Heart left ventricle (tissue), 16 donors: Measurements from ENCODE around the gene ABL1. TPM values are rescaled to one million over a fixed set of nuclear protein-coding genes. Genes with fewer than 3 reads are reported as not detected.
A peak's percentile ranks its signal among the peaks of the same experiment; 100 is the strongest.

Experiments used
- ATAC-seq, 4 donors: fragments of 200-7000 bp; cut with Tn5 transposase; one replicate each; pipeline ENCODE4 v1.9.1; 2020 to 2022; ENCODE audit warnings: moderate library complexity in 4 of 4, mild to moderate bottlenecking in 3 of 4, moderate number of reproducible peaks in 1 of 4
- DNase-seq, 5 donors: peaks; one replicate each; pipeline ENCODE4 v3.0.0-alpha.2; 2020
- H3K27ac ChIP-seq, 12 donors: fragments of 200-600 bp; sonication (generic) in 4 of 12; one replicate each; pipeline versions ENCODE4 v1.5.0 to v1.8.0; 2016 to 2022; ENCODE audit warnings: mild to moderate bottlenecking in 2 of 12
- H3K27me3 ChIP-seq, 9 donors: fragments of 200-600 bp; sonication (generic) in 2 of 9; one replicate each; pipeline versions ENCODE4 v1.5.1 to v1.8.0; 2016 to 2022; ENCODE audit warnings: mild to moderate bottlenecking in 3 of 9
- H3K36me3 ChIP-seq, 9 donors: fragments of 200-600 bp; sonication (generic) in 2 of 9; one replicate each; pipeline versions ENCODE4 v1.5.0 to v1.8.0; 2018 to 2022; ENCODE audit warnings: mild to moderate bottlenecking in 2 of 9
- H3K4me1 ChIP-seq, 12 donors: fragments of 200-600 bp; sonication (generic) in 4 of 12; one replicate each; pipeline versions ENCODE4 v1.5.0 to v1.8.0; 2016 to 2022; ENCODE audit warnings: mild to moderate bottlenecking in 3 of 12
- H3K4me3 ChIP-seq, 12 donors: fragments of 200-600 bp; sonication (generic) in 4 of 12; one replicate each; pipeline versions ENCODE4 v1.5.0 to v1.8.0; 2017 to 2022; ENCODE audit warnings: mild to moderate bottlenecking in 9 of 12, moderate library complexity in 4 of 12
- H3K9me3 ChIP-seq, 12 donors: fragments of 200-600 bp; sonication (generic) in 4 of 12; one replicate each; pipeline versions ENCODE4 v1.5.0 to v1.8.0; 2016 to 2022; ENCODE audit warnings: mild to moderate bottlenecking in 1 of 12
- CTCF ChIP-seq, 12 donors: fragments of 200-600 bp; sonication (generic) in 4 of 12; IDR thresholded peaks; one replicate each; pipeline versions ENCODE4 v1.5.0 to v1.8.0; 2018 to 2022; ENCODE audit warnings: antibody characterized with exemption in 12 of 12, mild to moderate bottlenecking in 5 of 12
- POLR2A ChIP-seq, 2 donors: fragments of 450-650 bp; IDR thresholded peaks; one replicate each; pipeline ENCODE4 v1.6.1; 2017; ENCODE audit warnings: antibody characterized with exemption in 2 of 2, mild to moderate bottlenecking in 2 of 2, moderate library complexity in 2 of 2
- WGBS, 4 donors: extraction: QIAGEN DNeasy Blood & Tissue Kit in 2 of 4; methylation state at CpG; one replicate each; pipeline versions ENCODE4 v1.1.5 to v1.1.7; 2013 to 2018; 5-methylcytosine and 5-hydroxymethylcytosine counted together
- intact Hi-C, 10 donors: fragments of 100-400 bp; cut with DNase I; formaldehyde crosslinking; loops; one replicate each; pipeline versions ENCODE4 v1.11.1 to v1.14.2; 2022
- polyA plus RNA-seq, 2 donors: library from polyadenylated mRNA; stranded (reverse); fragments of 200-250 nt; gene quantifications; one replicate each; pipeline ENCODE4 v1.2.3, GENCODE V29; 2013
- total RNA-seq, 9 donors: library from RNA; depleted of rRNA in 2 of 9; stranded (reverse); fragments of >200 nt in 2 of 9; fragmentation: NEBNext Ultra II Directional in 3 of 9; extraction: Animal tissue kit (Norgen Biotek cat#: 25700) in 3 of 9; gene quantifications; one replicate each; pipeline versions ENCODE4 v1.1.0 to v1.2.4, GENCODE V29; 2016 to 2023
- donor health status: ischemic (EF 13 %, LVEDD 7.1; RV severe dilation, severe dysfunction).
- donor health status: healthy with polysubstance abuse.
- donor health status: DM: no; HTN: yes; CAD: no.
- donor health status: DM: no; HTN: no; CAD: no.
- donor health status: ischemic (EF 25% LVEDD 6.9; RV normal size, moderate dysfunction).
- donor health status: ischemic (EF 25% LVEDD 5.7; RV mildly dilated, moderate dysfunction).
- donor health status: healthy.
- donor health status: DM: yes; HTN: yes; CAD: no.
- donor health status: ischemic (EF 35%, LVEDD 5.7; RV mildly dilated, moderate dysfunction).
- donor health status: nonischemic (EF 11% LVEDD 7.7; RV severe dilation, severe dysfunction).
- donor health status: DM: yes; HTN: yes; CAD: no.
- donor health status: PGD.
- donor health status: ischemic (EF 29% LVEDD 5.4; RV normal size, mild dysfunction).
- donor health status: nonischemic (EF 23%, LVEDD 6.1; RV moderate dilation, normal function).

ABL1 gene
- total and polyA plus RNA-seq, 11 donors, result 13.2 to 49.8 (median 33.8) TPM

GRCh38 chr9:130890870-130891687 is 56.0 kb downstream of the ABL1 start:
- Histone ChIP-seq H3K4me1 (peaks cover 0 to 35% (median 17%) of the 10 kb centered on the region in 12 donors), H3K9me3 (no peaks in the 10 kb centered on the region), H3K27me3 (no peaks in the 10 kb centered on the region), H3K4me3 (no peak overlapping the region), H3K36me3 (peaks cover 0 to 67% (median 56%) of the 10 kb centered on the region in 9 donors), H3K27ac (peak overlapping the region in 1 of 12 donors; percentile 17)
- TF ChIP-seq CTCF (IDR thresholded peaks at IDR 0.05) (no peak), POLR2A (IDR thresholded peaks at IDR 0.05) (no peak)
- intact Hi-C loops, result no loop called here
- 84 to 87% (median 86%) methylated on average over 19 to 20 of the region's 20 CpGs for WGBS, 4 donors
- ATAC-seq (no peak), DNase-seq (no peak)

- intact Hi-C loops, result no loop called here
Observed at GRCh38 chr9:130891688-130892476, 56.8 kb downstream of the ABL1 start.

GRCh38 chr9:130892477-130893304 is 57.6 kb downstream of the ABL1 start:
- DNase-seq, result no peak
- Histone ChIP-seq H3K4me1 (peaks cover 0 to 35% (median 17%) of the 10 kb centered on the region in 12 donors), H3K36me3 (peaks cover 0 to 51% (median 40%) of the 10 kb centered on the region in 9 donors), H3K4me3 (peak overlapping the region in 3 of 12 donors; percentile 25 to 48 (median 28)), H3K27ac (peak overlapping the region in 6 of 12 donors; percentile 8 to 85 (median 38)), H3K9me3 (no peaks in the 10 kb centered on the region), H3K27me3 (no peaks in the 10 kb centered on the region)
- ATAC-seq, result no peak
- intact Hi-C loops, result no loop called here
- 78 to 82% (median 81%) methylated on average over 22 to 24 of the region's 24 CpGs for WGBS, 4 donors
- no peak for TF ChIP-seq CTCF (IDR thresholded peaks at IDR 0.05)
- no peak for TF ChIP-seq POLR2A (IDR thresholded peaks at IDR 0.05)

More at GRCh38 chr9:130891688-130892476, 56.8 kb downstream of the ABL1 start:
- H3K27ac ChIP-seq, result no peak overlapping the region
- DNase-seq (no peak), ATAC-seq (peak in 2 of 4 donors; percentile 6 to 23)
- H3K27me3 ChIP-seq, result no peaks in the 10 kb centered on the region
- H3K36me3 ChIP-seq, result peaks cover 0 to 59% (median 48%) of the 10 kb centered on the region in 9 donors
- TF ChIP-seq POLR2A (IDR thresholded peaks at IDR 0.05) (no peak), CTCF (IDR thresholded peaks at IDR 0.05) (no peak)
- H3K4me3 ChIP-seq, result no peak overlapping the region
- peaks cover 0 to 35% (median 17%) of the 10 kb centered on the region in 12 donors for H3K4me1 ChIP-seq
- 81 to 93% (median 84%) methylated on average over 18 of the region's 18 CpGs for WGBS, 4 donors
- H3K9me3 ChIP-seq, result no peaks in the 10 kb centered on the region
